ENCODE results near the gene PRSS22.
A peak's percentile ranks its signal among the peaks of the same experiment; 100 is the strongest.

PRSS22 gene

GRCh38 chr16:2848933-2849725, 8.8 kb downstream of the PRSS22 start:
- DNase-seq, result no peak

GRCh38 chr16:2846511-2847310, 11.3 kb downstream of the PRSS22 start:
- DNase-seq, result no peak

GRCh38 chr16:2845116-2845515, 12.9 kb downstream of the PRSS22 start:
- no peak for DNase-seq

GRCh38 chr16:2843526-2843925, 14.4 kb downstream of the PRSS22 start:
- no peak for DNase-seq

GRCh38 chr16:2842340-2843000, 15.5 kb downstream of the PRSS22 start:
- DNase-seq, result peak; percentile 62

GRCh38 chr16:2841606-2842339, 16.2 kb downstream of the PRSS22 start:
- no peak for DNase-seq

- no peak for DNase-seq
These were observed 17.1 kb downstream of the PRSS22 start for GRCh38 chr16:2840914-2841313.

- DNase-seq, result no peak
These were observed 18.1 kb downstream of the PRSS22 start for GRCh38 chr16:2839650-2840450.

- DNase-seq, result peak; percentile 35
These were observed 19.0 kb downstream of the PRSS22 start for GRCh38 chr16:2838928-2839327.

GRCh38 chr16:2836646-2837508, 21.1 kb downstream of the PRSS22 start:
- no peak for DNase-seq

- DNase-seq, result no peak
These were observed 22.1 kb downstream of the PRSS22 start for GRCh38 chr16:2835638-2836493.

GRCh38 chr16:2834968-2835367, 23.0 kb downstream of the PRSS22 start:
- DNase-seq, result no peak

- no peak for DNase-seq
These were observed 24.2 kb downstream of the PRSS22 start for GRCh38 chr16:2833776-2834175.

GRCh38 chr16:2831203-2831602, 26.8 kb downstream of the PRSS22 start:
- DNase-seq, result no peak

- no peak for DNase-seq
These were observed 27.6 kb downstream of the PRSS22 start for GRCh38 chr16:2830355-2830695.

GRCh38 chr16:2829501-2830354, 28.2 kb downstream of the PRSS22 start, which contains the start of gene ZG16B:
ZG16B (plus strand) TSS chr16:2830303; CDS start chr16:2830442, 139 bp downstream.
- no peak for DNase-seq

- no peak for DNase-seq
These were observed 29.0 kb downstream of the PRSS22 start for GRCh38 chr16:2828876-2829430.

GRCh38 chr16:2828521-2828840, 29.5 kb downstream of the PRSS22 start:
- DNase-seq, result no peak

All from CD4-positive, alpha-beta T cell treated with Interleukin-4 for 4 hours (primary cell).